G401.6 (cell line): ENCODE results near the gene JCHAIN.
"Not testable (repeated sequence)": the region's sequence is repeated elsewhere in the genome, so short reads cannot be mapped to it uniquely, and the experiment has no call there.

ENCODE experiments used
- FAIRE-seq: peaks from 2 replicates; lab custom pipeline; 2012; peaks lifted over from hg19 to GRCh38; lab: Jason Lieb, UNC

Gene JCHAIN

DNA sequence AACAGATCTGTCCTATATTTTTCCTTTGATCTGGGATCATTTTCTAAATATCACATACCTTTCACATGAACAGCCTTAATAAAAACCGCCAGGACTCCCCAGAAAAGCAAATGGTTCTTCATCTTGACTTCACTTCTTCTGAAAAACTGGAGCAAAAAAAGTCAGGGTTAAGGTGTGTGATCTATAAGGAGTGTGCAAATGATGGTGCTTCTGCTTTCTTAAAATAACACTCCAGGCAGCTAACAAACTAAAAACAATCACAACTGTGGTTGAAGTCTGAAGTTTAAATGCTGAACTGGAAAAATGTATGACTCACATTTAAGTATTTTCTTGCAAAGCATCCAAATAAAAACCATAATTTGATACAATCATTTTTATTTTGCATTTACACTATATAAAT lies at the start of gene JCHAIN:
Gene JCHAIN (minus strand): TSS at position 140 of the 400 bp plus-strand sequence. CDS start 18 bp downstream, at position 122.
- no peak for FAIRE-seq

DNA sequence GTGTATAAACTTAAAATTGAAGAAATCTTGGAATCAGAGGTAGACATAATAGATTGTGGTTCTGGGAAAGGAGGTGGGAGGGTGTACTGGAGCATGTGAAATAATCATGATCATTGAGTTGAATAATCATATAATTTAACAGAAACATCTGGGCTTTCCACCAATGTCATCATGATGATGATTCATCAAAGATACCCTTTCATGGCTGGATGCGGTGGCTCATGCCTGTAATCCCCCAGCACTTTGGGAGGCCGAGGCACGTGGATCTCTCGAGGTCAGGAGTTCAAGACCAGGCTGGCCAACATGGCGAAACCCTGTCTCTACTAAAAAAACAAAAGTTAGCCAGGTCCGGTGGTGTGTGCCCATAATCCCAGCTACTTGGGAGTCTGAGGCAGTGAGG lies 48.8 kb upstream of the JCHAIN start:
- no peak for FAIRE-seq

DNA sequence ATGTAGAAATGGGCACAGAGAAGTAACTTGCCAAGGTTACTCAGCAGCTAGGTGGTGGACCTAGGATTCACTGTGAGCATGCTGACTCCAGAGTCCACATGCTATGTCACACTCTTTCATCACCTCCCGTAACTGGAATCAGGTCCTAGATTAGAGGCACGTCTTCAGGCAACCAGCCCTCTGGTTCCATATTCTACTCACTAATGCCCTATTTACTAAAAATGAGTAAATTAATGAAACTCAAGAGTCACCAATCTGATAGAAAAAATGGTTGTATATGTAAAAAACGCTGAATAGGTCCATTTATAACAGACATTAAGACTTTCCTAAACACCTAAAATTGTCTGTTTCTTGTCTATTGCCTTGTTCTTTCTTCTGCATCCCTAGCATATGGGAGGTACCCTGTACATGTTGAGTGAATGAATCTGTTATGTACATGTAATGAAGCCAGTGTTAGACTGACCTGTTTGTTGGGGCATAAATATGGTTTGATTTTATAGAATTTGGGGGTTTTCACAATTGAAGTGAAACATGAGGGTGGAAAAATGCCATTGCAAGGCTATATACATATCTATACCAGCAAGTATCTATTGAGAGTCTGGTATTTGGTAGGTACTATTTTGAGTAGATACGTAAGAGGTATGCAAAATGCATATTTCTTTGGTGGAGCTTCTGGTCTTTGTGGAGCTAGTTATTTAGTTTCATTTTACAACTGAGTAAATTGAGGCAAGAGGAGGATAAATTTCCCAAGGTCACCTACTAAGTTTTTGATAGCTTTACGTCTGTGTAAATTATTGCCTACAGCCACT lies 48.0 kb upstream of the JCHAIN start:
- FAIRE-seq: no peak

DNA sequence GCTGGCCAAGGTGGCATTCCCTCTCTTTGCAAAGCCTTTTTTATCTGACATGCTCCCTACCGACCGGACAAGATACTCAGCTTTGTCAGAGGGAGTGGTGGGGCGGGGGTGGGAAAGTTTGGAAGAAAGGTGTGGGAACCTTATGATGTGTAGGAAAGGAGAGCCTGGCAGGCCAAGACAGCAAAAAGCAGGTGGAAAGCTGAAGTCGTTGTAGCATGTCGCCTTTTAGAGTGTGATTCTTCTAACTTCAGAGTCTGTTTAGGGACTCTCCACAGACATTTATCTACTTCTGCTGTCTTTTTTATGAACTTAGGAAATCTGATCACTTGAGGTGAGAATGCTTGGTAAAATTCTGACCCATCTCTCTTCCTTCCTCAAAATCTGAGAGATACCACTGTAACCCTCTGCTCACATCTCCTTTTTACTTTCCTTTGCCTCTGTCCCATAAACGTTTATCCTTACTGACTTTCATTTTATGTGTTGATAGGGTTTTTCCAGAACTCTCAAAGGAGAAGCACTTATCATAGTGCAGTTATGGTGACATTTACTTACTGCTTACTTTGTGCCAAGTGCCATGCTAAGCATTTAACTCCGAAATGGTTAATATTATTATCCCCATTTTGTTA lies 47.3 kb upstream of the JCHAIN start:
- no peak for FAIRE-seq

DNA sequence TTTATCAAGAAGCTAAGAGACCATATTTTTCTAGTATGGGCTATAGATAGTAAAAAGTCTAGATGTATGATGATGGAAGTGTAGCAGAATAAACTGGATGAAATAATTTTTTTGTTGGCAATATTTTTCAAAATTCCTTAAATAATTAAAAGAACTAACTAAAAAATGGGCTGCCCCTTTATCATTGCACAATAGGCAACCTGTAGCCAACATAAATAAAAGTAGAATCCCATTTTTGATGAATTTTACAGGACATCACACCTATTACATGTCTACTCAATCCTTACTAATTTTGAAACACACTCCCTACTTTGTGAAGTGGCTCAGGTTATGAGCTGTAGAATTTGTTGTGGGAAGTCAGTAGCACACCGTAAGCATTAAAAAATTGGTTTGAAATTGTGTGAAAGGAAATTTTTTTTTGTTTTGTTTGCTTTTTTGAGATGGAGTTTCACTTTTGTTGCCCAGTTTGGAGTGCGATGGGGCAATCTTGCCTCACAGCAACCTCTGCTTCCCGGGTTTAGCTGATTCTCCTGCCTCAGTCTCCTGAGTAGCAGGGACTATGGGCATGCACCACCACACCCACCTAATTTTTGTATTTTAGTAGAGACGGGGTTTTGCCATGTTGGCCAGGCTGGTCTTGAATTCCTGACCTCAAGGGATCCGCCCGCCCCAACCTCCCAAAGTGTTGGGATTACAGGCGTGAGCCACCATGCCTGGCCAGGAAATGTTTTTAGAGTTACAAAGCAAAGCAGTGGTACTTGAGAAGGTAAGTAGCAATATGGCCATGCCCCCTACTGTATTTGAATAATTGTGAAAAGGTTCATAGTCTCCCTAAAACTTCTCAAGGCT lies 46.5 kb upstream of the JCHAIN start:
- no peak for FAIRE-seq

DNA sequence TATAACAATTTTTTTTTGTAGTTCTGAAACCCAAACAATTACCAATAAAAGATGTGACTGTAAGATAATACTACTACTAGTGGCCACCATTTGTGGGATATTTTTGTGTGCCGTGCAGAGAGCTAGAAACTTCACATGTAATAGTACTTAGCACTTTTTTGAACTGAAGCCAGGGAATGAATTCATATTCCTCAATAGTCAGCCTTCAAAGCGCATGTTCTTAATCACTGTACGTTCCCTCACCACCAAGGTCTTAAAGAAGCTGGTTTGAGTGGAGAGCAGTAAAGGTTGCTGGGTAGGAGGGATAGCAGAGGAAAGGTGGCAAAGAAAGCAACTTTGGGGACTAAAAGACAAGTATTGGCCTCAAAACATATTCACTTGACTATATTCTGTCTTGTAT lies 45.8 kb upstream of the JCHAIN start:
- no peak for FAIRE-seq

DNA sequence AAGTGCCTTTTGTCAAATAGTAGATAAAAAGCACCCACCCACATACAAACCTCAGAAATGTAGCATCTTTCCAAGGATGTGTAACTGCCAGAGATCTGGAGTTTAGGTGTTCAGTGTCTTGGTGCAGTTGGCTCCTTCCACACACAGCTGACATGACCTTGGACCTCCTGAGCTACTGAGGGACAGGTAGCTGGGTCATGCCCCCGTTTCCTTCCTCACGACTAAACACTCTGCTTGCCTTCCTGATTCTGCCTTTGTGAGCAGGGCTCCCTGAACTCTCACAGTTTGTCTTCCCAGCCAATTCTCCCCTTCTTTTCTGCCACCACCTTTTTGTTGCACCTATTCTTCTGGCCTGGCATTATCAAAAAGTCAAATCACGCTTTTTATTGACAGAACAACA lies 45.3 kb upstream of the JCHAIN start:
- FAIRE-seq: no peak

DNA sequence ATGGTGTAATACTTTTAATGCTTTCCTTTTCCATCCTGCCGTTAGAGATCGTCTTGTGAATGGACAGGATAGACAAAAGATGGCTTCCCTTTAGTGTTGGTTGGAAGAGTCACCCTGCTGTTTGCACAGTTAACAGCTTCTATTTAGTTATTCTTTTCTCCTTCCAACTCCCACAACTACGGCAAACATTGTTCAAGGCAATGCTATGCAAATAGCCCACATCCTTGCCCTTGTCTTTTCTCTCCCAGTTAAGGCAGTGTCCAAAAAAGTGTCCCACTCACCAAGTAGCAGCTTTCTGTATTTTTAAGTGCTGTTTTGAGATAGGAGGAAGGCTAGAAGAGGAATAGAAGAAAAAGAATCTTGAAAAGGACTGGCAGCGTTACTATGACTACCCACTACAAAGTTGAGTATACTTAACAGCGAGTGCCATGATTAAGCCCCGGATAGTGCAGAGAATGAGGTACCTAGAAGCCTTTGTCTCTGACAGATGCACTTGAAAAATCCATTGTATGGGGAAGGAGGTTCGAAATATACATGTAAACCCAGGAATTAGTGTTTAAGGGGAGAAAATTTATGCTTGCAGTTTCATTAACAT lies 43.4 kb upstream of the JCHAIN start:
- FAIRE-seq: no peak

DNA sequence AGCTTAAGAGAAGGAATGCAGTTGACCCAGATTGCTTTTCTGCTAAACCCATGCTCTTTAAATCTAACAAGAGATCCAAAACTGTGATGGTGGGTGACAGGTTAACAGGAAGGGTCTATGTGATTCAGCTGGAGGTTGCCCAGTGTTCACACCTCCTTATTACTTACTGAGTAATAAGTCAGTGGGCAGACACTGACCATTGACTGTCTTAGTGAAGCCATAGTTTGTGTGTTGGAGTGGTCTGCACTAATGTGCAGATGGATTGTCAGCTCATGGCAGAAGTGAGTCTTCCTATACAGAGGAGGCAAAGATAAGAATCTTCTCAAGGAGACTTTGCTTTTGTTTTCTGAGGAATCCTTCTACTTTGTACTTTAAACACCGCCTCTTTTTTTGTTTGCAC lies 40.2 kb upstream of the JCHAIN start:
- no peak for FAIRE-seq

DNA sequence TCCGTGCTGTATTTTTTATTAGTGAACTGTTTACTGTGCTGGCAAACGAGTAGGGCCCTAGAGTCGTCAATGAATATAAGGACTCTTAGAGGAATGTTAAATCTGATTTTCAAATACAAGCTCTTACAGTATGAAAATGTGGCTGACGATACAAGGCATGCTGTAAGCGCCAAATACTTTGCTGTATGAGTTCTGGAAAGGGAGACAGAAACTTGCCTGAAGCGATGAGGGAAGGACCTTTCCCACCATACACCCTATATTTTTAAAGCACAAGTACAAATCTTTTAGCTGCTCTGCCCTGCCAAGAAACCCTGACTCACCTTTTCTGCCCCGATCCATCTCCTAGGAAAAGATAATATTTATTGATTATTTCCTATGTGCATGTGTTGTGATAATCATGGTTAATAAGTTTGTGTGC lies 39.7 kb upstream of the JCHAIN start:
- no peak for FAIRE-seq

DNA sequence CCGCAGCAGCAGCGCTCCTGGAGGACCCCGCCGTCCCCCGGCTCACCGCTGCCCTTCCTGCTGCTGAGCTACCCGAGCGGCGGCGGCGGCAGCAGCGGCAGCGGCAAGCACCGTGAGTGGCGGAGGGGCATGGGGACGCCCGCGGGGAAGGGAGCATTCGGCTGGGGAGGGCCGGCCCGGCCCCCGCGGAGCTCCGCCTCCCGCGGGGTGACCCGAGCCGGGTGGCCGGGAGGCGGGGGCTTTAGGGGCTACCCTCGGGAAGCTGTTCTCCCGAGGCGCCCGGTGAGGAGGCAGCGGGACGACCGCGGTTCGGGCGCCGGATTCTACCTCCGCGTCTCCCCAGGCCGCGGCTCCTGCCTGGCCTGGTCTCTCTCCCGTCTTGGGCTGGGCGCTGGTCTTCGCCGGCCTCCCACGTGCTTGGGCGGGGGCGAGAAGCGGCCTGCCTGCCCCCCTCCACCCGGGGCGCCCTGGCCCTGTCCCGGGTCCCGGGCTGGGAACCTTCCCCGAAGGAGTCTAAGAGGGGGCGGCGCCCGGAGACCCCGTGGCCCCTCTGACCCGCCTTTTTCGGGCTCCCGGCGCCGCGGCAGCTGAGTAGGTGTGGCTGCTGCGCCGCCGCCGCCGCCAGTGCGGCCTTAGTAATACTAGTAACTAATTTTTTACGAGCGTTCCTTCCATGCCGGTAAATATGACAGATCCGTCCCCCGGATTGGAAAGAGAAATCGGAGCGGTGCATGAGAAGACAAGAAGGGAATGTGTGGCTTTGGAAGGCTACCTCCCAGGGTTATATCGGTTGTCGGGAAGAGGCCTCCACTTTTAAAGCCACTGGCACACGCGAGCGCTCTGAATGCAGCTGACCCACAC lies 39.1 kb upstream of the JCHAIN start:
- FAIRE-seq: peak; percentile 60

DNA sequence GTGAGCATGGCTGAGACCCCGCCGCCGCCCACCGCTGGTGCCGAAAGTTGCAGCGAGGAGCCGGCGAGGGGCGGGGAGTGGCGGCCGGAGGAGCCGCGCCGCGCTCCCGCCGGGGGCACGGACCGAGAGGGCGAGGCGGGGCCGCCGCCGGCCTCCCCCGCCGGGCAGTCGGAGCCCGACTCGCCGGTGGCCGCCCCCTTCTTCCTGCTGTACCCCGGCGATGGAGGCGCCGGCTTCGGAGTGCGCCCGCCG lies 38.5 kb upstream of the JCHAIN start:
- FAIRE-seq: no peak

DNA sequence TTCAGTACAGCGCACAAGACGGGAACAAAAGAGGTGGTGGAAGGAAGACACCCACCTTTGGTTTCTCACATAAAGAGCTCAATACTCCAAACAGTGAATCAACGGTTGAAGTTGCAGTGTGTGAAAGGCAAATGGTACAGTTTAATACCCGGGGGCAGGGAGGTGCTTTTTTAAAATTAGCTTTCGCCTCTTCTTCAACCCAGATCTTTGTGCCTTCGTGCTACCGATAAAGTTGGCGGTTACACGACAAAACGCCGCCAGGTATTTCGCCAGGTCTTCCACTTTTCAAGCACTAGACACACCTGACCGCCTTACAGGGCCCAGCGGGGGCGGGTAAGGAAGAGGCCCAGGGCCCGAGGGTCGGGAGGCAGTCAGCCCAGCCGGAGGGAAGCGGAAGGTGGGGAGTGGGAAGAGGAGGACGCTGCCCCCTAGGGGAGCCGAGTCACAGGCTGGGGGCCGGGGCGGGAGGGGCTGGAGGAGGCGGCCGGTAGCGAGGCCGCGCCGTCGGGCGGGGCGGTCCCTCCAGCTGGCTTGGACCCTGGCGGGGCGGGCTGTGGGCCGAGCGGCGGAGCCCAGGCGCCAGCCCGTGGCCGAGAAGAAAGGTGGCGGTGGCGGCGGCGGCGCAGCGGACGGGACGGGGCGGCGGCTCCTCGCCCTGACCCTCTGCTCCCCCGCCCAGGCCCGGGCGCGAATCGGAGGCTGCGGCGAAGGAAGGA lies 38.1 kb upstream of the JCHAIN start:
- no peak for FAIRE-seq

DNA sequence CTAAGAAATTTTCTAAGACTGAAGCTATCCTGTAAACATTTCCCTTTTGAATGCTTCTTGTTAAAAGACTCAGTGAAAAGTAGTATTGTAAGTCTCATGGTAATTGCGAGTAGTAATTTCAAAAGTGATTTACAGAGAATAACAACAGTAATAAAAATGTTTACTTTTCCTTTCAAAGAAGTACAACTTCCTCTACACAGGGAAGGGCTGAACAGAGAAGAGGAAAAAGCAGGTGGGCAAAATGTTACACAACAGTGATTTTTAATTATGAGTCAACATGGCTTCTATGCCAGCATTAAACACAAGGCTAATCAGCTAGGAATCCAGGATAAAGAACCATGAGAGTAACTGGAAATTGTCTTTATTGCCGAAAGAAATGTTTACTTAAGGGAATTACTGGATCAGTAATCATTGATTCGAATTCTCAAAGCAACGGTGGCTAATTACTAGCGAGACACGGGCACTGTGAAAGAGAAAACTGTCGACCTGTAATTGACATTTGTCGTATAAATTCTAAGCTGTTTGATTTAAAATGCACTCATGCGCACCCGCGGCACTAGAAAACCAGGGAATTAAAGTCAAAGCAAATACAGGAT lies 37.4 kb upstream of the JCHAIN start:
- peak; percentile 96 for FAIRE-seq

DNA sequence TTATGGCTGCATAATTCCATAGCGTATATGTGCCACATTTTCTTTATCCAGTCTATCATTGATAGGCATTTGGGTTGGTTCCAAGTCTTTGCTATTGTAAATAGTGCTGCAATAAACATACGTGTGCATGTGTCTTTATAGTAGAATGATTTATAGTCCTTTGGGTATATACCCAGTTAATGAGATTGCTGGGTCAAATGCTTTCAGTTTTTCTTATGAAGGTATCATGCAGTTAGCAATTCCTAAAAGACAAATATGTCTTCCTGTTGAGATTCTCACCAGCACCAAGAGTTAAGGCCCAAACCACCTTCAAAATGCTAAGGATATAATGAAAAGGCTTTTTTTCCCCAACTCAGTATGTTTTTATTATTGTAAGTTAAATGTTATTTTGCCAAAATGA lies 36.3 kb upstream of the JCHAIN start:
- not testable (repeated sequence) for FAIRE-seq

DNA sequence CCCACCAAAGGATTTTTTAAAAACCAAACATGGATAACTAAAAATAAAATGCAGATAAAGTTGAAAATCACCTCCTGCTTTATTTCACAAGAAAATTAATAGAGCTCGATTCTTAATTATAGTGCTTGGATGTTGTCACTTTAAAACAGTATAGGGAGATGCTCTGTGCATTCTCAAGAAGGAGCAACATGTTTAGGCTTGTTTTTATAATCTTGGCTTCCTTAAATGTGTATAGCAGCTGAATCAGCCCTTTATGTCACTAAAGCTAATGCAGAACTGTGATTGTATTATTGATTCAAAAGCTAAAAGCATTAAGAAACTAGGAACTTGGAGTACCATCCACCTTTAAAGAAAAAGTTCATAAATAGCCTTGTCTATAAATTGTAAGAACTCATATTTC lies 35.0 kb upstream of the JCHAIN start:
- FAIRE-seq: peak; percentile 70

DNA sequence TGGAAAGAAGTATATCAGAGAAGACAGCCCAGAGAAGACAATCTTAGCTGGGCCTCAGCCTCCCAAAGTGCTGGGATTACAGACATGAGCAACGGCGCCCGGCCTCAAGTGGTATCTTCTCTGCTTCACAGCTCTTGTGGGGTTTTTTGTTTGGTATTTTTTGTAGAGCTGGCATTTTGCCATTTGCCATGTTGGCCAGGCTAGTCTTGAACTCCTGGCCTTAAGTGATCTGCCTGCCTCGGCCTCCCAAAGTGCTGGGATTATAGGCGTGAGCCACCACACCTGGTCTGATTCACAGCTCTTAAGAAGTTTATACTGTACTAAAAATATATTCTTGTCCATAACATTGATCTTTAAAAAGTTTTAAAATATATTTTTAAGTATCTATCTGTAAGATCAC lies 34.4 kb upstream of the JCHAIN start:
- no peak for FAIRE-seq

DNA sequence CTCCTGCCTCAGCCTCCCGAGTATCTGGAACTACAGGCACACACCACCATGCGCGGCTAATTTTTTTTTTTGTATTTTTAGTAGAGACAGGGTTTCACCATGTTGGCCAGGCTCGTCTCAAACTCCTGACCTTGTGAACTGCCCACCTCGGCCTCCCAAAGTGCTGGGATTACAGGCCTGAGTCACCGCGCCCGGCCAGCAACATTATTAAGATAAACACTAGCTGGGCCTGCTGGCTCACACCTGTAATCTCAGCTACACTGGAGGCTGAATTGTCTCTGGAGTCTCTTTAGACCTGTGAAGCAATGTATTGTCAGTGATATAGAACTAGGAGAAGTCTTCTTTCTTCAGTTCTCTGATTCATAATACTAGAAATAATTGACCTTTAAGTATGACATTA lies 32.1 kb upstream of the JCHAIN start:
- FAIRE-seq: not testable (repeated sequence)

DNA sequence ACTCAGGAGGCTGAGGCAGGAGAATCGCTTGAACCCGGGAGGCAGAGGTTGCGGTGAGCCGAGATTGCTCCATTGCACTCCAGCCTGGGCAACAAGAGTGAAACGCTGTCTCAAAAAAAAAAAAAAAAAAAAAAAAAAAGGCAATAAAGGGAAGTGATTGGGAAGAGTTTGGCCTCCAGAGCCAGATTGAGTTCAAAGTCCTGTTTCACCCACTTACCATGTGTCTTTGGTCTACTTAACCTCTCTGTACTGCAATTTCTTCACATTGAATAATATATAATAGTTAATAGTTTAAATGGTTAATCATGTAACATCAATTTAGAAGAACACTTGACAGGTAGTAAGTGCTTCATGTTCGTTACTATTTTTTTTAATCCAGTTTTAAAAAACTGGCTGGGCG lies 28.3 kb upstream of the JCHAIN start:
- not testable (repeated sequence) for FAIRE-seq

DNA sequence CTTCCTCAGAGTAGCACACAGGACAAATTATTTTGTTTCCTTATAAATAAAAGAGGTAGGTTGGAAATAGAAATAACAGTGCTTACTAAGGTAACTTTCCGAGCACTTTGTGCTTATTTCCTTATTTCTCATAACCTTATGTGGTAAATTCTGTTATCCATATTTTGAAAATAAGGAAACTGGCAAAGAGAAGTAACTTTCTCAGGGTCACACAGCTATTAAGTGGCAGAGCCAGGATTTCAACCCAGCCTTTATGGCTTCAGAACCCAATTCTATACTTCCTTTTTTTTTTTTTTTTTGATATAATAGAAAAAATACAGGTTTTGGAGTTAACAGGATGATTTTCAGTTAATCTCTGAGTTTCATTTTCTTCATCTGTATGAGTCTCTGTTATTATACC lies 25.4 kb upstream of the JCHAIN start:
- FAIRE-seq: no peak

DNA sequence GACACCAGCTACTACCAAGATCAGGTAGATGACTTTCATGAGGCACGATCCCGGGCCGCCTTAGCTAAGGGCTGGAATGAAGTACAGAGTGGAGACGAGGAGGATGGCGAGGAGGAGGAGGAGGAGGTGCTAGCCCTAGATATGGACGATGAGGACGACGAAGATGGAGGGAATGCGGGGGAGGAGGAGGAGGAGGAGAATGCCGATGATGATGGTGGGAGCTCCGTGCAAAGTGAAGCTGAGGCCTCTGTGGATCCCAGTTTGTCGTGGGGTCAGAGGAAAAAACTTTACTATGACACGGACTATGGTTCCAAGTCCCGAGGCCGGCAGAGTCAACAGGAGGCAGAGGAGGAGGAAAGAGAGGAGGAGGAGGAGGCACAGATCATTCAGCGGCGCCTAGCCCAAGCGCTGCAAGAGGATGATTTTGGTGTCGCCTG lies 22.5 kb upstream of the JCHAIN start:
- no peak for FAIRE-seq
